Effector memory CD4-positive, alpha-beta T cell (primary cell): ENCODE results near the gene ADRM1.

Source experiments
- DNase-seq, 3 donors: peaks; one replicate each; pipeline ENCODE4 v3.0.0-alpha.2; 2020
- H3K27ac ChIP-seq: 2 replicates; pipeline ENCODE4 v1.7.0; 2013; ENCODE audit warnings: mild to moderate bottlenecking, low read length, moderate library complexity; ENCODE audit not compliant: insufficient read depth, poor library complexity, severe bottlenecking
- H3K27me3 ChIP-seq: replicated peaks from 2 replicates; pipeline ENCODE4 v1.7.0; 2013; ENCODE audit warnings: mild to moderate bottlenecking, low read length; ENCODE audit not compliant: insufficient read depth, control insufficient read depth, poor library complexity, severe bottlenecking
- H3K36me3 ChIP-seq: 2 replicates; pipeline ENCODE4 v1.7.0; 2013; ENCODE audit warnings: mild to moderate bottlenecking, low read length, moderate library complexity; ENCODE audit not compliant: control insufficient read depth, insufficient read depth
- H3K4me1 ChIP-seq: 2 replicates; pipeline ENCODE4 v1.7.0; 2013; ENCODE audit warnings: low read length, mild to moderate bottlenecking; ENCODE audit not compliant: control insufficient read depth, insufficient read depth, poor library complexity, severe bottlenecking
- H3K4me3 ChIP-seq: 2 replicates; pipeline ENCODE4 v1.7.0; 2013; ENCODE audit warnings: low read length, low read depth, mild to moderate bottlenecking; ENCODE audit not compliant: insufficient read depth, poor library complexity, severe bottlenecking
- H3K9me3 ChIP-seq: 2 replicates; pipeline ENCODE4 v1.7.0; 2013; ENCODE audit warnings: mild to moderate bottlenecking, low read length, moderate library complexity; ENCODE audit not compliant: control insufficient read depth

The ADRM1 gene

GRCh38 chr20:62266340-62266739 is 36.5 kb upstream of the ADRM1 start:
- no peak overlapping the region for H3K27ac ChIP-seq
- H3K36me3 ChIP-seq: peaks cover 46% of the 10 kb centered on the region

GRCh38 chr20:62266851-62267250 is 35.9 kb upstream of the ADRM1 start:
- Histone ChIP-seq H3K27me3 (no peaks in the 10 kb centered on the region), H3K9me3 (no peaks in the 10 kb centered on the region), H3K36me3 (peaks cover 46% of the 10 kb centered on the region), H3K4me3 (no peak overlapping the region), H3K27ac (no peak overlapping the region), H3K4me1 (no peaks in the 10 kb centered on the region)
- no peak for DNase-seq

More at GRCh38 chr20:62266340-62266739, 36.5 kb upstream of the ADRM1 start:
- Histone ChIP-seq H3K4me1 (no peaks in the 10 kb centered on the region), H3K9me3 (no peaks in the 10 kb centered on the region), H3K27me3 (no peaks in the 10 kb centered on the region), H3K4me3 (no peak overlapping the region)
- DNase-seq: no peak

- DNase-seq: no peak
- peaks cover 46% of the 10 kb centered on the region for H3K36me3 ChIP-seq
- no peaks in the 10 kb centered on the region for H3K9me3 ChIP-seq
- H3K4me1 ChIP-seq: no peaks in the 10 kb centered on the region
- no peak overlapping the region for H3K4me3 ChIP-seq
- H3K27ac ChIP-seq: no peak overlapping the region
- no peaks in the 10 kb centered on the region for H3K27me3 ChIP-seq
Measured at GRCh38 chr20:62267543-62267942, 35.3 kb upstream of the ADRM1 start.

- H3K4me3 ChIP-seq: no peak overlapping the region
- DNase-seq: no peak
- H3K9me3 ChIP-seq: no peaks in the 10 kb centered on the region
- H3K36me3 ChIP-seq: peaks cover 46% of the 10 kb centered on the region
- no peaks in the 10 kb centered on the region for H3K27me3 ChIP-seq
- H3K4me1 ChIP-seq: no peaks in the 10 kb centered on the region
- no peak overlapping the region for H3K27ac ChIP-seq
Measured at GRCh38 chr20:62268228-62268900, 34.4 kb upstream of the ADRM1 start.

GRCh38 chr20:62269378-62269777 is 33.4 kb upstream of the ADRM1 start:
- H3K27ac ChIP-seq: no peak overlapping the region
- no peak overlapping the region for H3K4me3 ChIP-seq
- no peaks in the 10 kb centered on the region for H3K4me1 ChIP-seq
- H3K36me3 ChIP-seq: peaks cover 45% of the 10 kb centered on the region
- H3K9me3 ChIP-seq: no peaks in the 10 kb centered on the region
- DNase-seq: no peak
- no peaks in the 10 kb centered on the region for H3K27me3 ChIP-seq

GRCh38 chr20:62269871-62270270 is 32.9 kb upstream of the ADRM1 start:
- Histone ChIP-seq H3K36me3 (peaks cover 41% of the 10 kb centered on the region), H3K9me3 (no peaks in the 10 kb centered on the region), H3K4me3 (no peak overlapping the region), H3K27ac (no peak overlapping the region), H3K4me1 (no peaks in the 10 kb centered on the region), H3K27me3 (no peaks in the 10 kb centered on the region)
- DNase-seq: no peak

GRCh38 chr20:62272200-62272599 is 30.6 kb upstream of the ADRM1 start:
- peaks cover 30% of the 10 kb centered on the region for H3K36me3 ChIP-seq
- no peak overlapping the region for H3K4me3 ChIP-seq
- no peaks in the 10 kb centered on the region for H3K4me1 ChIP-seq
- no peak for DNase-seq
- H3K9me3 ChIP-seq: no peaks in the 10 kb centered on the region
- no peak overlapping the region for H3K27ac ChIP-seq
- H3K27me3 ChIP-seq: no peaks in the 10 kb centered on the region

- Histone ChIP-seq H3K27me3 (no peaks in the 10 kb centered on the region), H3K4me3 (no peak overlapping the region), H3K36me3 (peaks cover 30% of the 10 kb centered on the region), H3K27ac (no peak overlapping the region), H3K9me3 (no peaks in the 10 kb centered on the region), H3K4me1 (no peaks in the 10 kb centered on the region)
- no peak for DNase-seq
Measured at GRCh38 chr20:62273416-62273815, 29.4 kb upstream of the ADRM1 start.

GRCh38 chr20:62274332-62274950 is 28.4 kb upstream of the ADRM1 start:
- Histone ChIP-seq H3K4me3 (no peak overlapping the region), H3K27ac (no peak overlapping the region), H3K9me3 (no peaks in the 10 kb centered on the region), H3K4me1 (no peaks in the 10 kb centered on the region), H3K27me3 (no peaks in the 10 kb centered on the region), H3K36me3 (peaks cover 36% of the 10 kb centered on the region)
- DNase-seq: no peak

- H3K9me3 ChIP-seq: no peaks in the 10 kb centered on the region
- H3K27me3 ChIP-seq: no peaks in the 10 kb centered on the region
- no peaks in the 10 kb centered on the region for H3K4me1 ChIP-seq
- DNase-seq: no peak
- H3K36me3 ChIP-seq: peaks cover 44% of the 10 kb centered on the region
- no peak overlapping the region for H3K4me3 ChIP-seq
- H3K27ac ChIP-seq: no peak overlapping the region
Measured at GRCh38 chr20:62275219-62275618, 27.6 kb upstream of the ADRM1 start.
